HepG2 (cell line): ENCODE results near the gene ANKLE1. TPM values are rescaled to one million over a fixed set of nuclear protein-coding genes. Genes with fewer than 3 reads are reported as not detected.

Experiments used
- ATAC-seq: fragments of 200-7000 bp; cut with Tn5 transposase; 3 replicates; pipeline ENCODE4 v1.9.1; 2020; ENCODE audit warnings: mild to moderate bottlenecking, moderate library complexity
- BruUV-seq: library from RNA; stranded (reverse); fragments of 400-500 nt; replicated peaks from 2 replicates; lab custom pipeline; 2021; lab: Mats Ljungman, UMichigan
- CTCF ChIA-PET: fragments of 300-600 bp; formaldehyde crosslinking; extraction: SDS; loops from one replicate; lab custom pipeline; 2021; ENCODE audit warnings: low total read pairs, inconsistent platforms, low intra/inter-chr PET ratio; lab: Yijun Ruan, JAX
- POLR2A ChIA-PET: fragments of 350-600 bp; sonication (Branson Sonifier 250); formaldehyde crosslinking; loops from one replicate; lab custom pipeline; 2020; ENCODE audit warnings: antibody characterized with exemption, inconsistent platforms; lab: Yijun Ruan, JAX
- DNase-seq: peaks from one replicate; pipeline ENCODE4 v3.0.0-alpha.2; 2015; ENCODE audit warnings: low spot score
- FAIRE-seq: peaks from 3 replicates; lab custom pipeline; 2011; peaks lifted over from hg19 to GRCh38; lab: Jason Lieb, UNC
- H2AFZ ChIP-seq: one replicate; pipeline ENCODE4 v1.6.1; 2011; ENCODE audit warnings: low read length, inconsistent platforms
- H3K27ac ChIP-seq: fragments of 300-600 bp; 3 replicates; pipeline ENCODE4 v1.8.0; 2011; ENCODE audit warnings: mixed run types, mild to moderate bottlenecking, mixed read lengths, low read length, inconsistent platforms; ENCODE audit not compliant: insufficient read depth; ENCODE audit errors: extremely low read length
- H3K27me3 ChIP-seq, 2 experiments: fragments of 200-600 bp in 1 of 2; 2 replicates in 1 of 2; 3 replicates in 1 of 2; pipeline versions ENCODE4 v1.6.0 to v1.8.0; 2011; ENCODE audit warnings: low read length in 2 of 2, mild to moderate bottlenecking in 2 of 2, moderate library complexity in 2 of 2, inconsistent platforms in 1 of 2; ENCODE audit not compliant: insufficient read depth in 2 of 2, control insufficient read depth in 1 of 2
- H3K36me3 ChIP-seq, 2 experiments: fragments of 200-600 bp in 1 of 2; replicated peaks in 1 of 2; 2 replicates in 1 of 2; 3 replicates in 1 of 2; pipeline versions ENCODE4 v1.5.1 to v1.8.0; 2011; ENCODE audit warnings: low read length in 2 of 2, inconsistent platforms in 1 of 2; ENCODE audit not compliant: insufficient read depth in 2 of 2, control insufficient read depth in 1 of 2
- H3K4me1 ChIP-seq: 2 replicates; pipeline ENCODE4 v1.5.1; 2012; ENCODE audit warnings: low read length, inconsistent platforms; ENCODE audit not compliant: insufficient read depth
- H3K4me2 ChIP-seq: 2 replicates; pipeline ENCODE4 v1.6.0; 2011; ENCODE audit warnings: low read depth, low read length, inconsistent platforms
- H3K4me3 ChIP-seq, 3 experiments: fragments of 200-600 bp in 1 of 3; sonication (generic), shearing (Covaris generic) in 1 of 3; replicated peaks in 1 of 3; 2 replicates each; pipeline ENCODE4 v1.5.1; 2011 to 2016; ENCODE audit warnings: low read length in 3 of 3, inconsistent platforms in 2 of 3, low read depth in 2 of 3, mild to moderate bottlenecking in 2 of 3, control low read depth in 1 of 3, mixed read lengths in 1 of 3; ENCODE audit not compliant: insufficient read depth in 1 of 3
- H3K79me2 ChIP-seq: one replicate; pipeline ENCODE4 v1.6.1; 2011; ENCODE audit warnings: low read length, inconsistent platforms; ENCODE audit not compliant: insufficient read depth
- H3K9ac ChIP-seq: 2 replicates; pipeline ENCODE4 v1.6.0; 2011; ENCODE audit warnings: mild to moderate bottlenecking, low read depth, low read length, inconsistent platforms; ENCODE audit not compliant: insufficient read depth
- H3K9me3 ChIP-seq: 2 replicates; pipeline ENCODE4 v1.5.1; 2012; ENCODE audit warnings: mild to moderate bottlenecking, low read length
- H4K20me1 ChIP-seq: 2 replicates; pipeline ENCODE4 v1.6.0; 2011; ENCODE audit warnings: inconsistent platforms, mild to moderate bottlenecking, low read length, moderate library complexity; ENCODE audit not compliant: insufficient read depth
- CBFB ChIP-seq: sonication (generic); formaldehyde crosslinking; IDR thresholded peaks from 2 replicates; pipeline ENCODE4 v1.4.0; 2020; ENCODE audit warnings: missing genetic modification reagents
- ERF ChIP-seq: IDR thresholded peaks from 2 replicates; pipeline ENCODE4 v1.6.1; 2018; ENCODE audit warnings: missing biosample characterization, missing genetic modification reagents
- KAT8 ChIP-seq: IDR thresholded peaks from 2 replicates; pipeline ENCODE4 v1.6.1; 2016; ENCODE audit warnings: missing genetic modification reagents, missing compliant biosample characterization
- KLF6 ChIP-seq: IDR thresholded peaks from 2 replicates; pipeline ENCODE4 v1.8.0; 2016; ENCODE audit warnings: missing biosample characterization, missing genetic modification reagents
- PHF8 ChIP-seq: sonication (generic); formaldehyde crosslinking; IDR thresholded peaks from 2 replicates; pipeline ENCODE4 v1.5.0; 2020; ENCODE audit warnings: missing genetic modification reagents
- PITX1 ChIP-seq: sonication (generic); formaldehyde crosslinking; IDR thresholded peaks from 2 replicates; pipeline ENCODE4 v1.5.1; 2020; ENCODE audit warnings: mild to moderate bottlenecking, missing genetic modification reagents
- POGK ChIP-seq: sonication (generic); formaldehyde crosslinking; conservative IDR thresholded peaks from 2 replicates; pipeline ENCODE4 v1.8.0; 2022; ENCODE audit warnings: mild to moderate bottlenecking, moderate library complexity, missing genetic modification reagents
- REXO4 ChIP-seq: sonication (generic); formaldehyde crosslinking; IDR thresholded peaks from 2 replicates; pipeline ENCODE4 v1.8.0; 2022; ENCODE audit warnings: missing genetic modification reagents, mild to moderate bottlenecking, borderline replicate concordance
- RXRA ChIP-seq: sonication (generic); formaldehyde crosslinking; IDR thresholded peaks from 2 replicates; pipeline ENCODE4 v1.5.1; 2020; ENCODE audit warnings: missing genetic modification reagents
- SAFB2 ChIP-seq: sonication (generic); formaldehyde crosslinking; IDR thresholded peaks from 2 replicates; pipeline ENCODE4 v1.5.1; 2020; ENCODE audit warnings: missing genetic modification reagents, low read depth, mild to moderate bottlenecking, borderline replicate concordance
- ZNF136 ChIP-seq: sonication (generic); formaldehyde crosslinking; IDR thresholded peaks from 2 replicates; pipeline ENCODE4 v1.8.1; 2022; ENCODE audit warnings: low read depth, mild to moderate bottlenecking, moderate library complexity, missing genetic modification reagents
- ZNF143 ChIP-seq: sonication (generic); formaldehyde crosslinking; IDR thresholded peaks from 2 replicates; pipeline ENCODE4 v1.4.0; 2020; ENCODE audit warnings: missing genetic modification reagents
- WGBS: methylation state at CpG from one replicate; pipeline ENCODE4 v1.1.6; 2017; ENCODE audit warnings: low lambda C conversion rate; 5-methylcytosine and 5-hydroxymethylcytosine counted together
- in situ Hi-C: cut with HindIII; loops from 2 replicates; pipeline ENCODE4 v1.10.0; 2017; ENCODE audit warnings: low pct_unique_long_range_greater_than_20kb; ENCODE audit not compliant: extremely low pct_ligation_motif_present
- intact Hi-C: fragments of 100-400 bp; cut with micrococcal nuclease; formaldehyde crosslinking; loops from one replicate; pipeline ENCODE4 v1.10.0; 2022; ENCODE audit not compliant: unreplicated experiment
- polyA plus RNA-seq, 8 experiments: library from polyadenylated mRNA; depleted of rRNA in 3 of 8; stranded (reverse) in 7 of 8; unstranded in 1 of 8; fragments of >200 nt; fragmentation: Illumina TruSeq in 4 of 8; extraction: Trizol in 4 of 8; gene quantifications; 2 replicates each; pipeline versions ENCODE4 v1.2.1 to v1.2.3, GENCODE V29; 2011 to 2016; ENCODE audit warnings: low read depth in 4 of 8, missing spikeins in 1 of 8, mixed read lengths in 1 of 8; ENCODE audit not compliant: insufficient read depth in 1 of 8
- total RNA-seq, 5 experiments: library from RNA; depleted of rRNA; stranded (reverse); fragments of >200 nt; fragmentation: Illumina TruSeq; extraction: Trizol; gene quantifications; 2 replicates each; pipeline ENCODE4 v1.2.3, GENCODE V29; 2016; ENCODE audit warnings: low read depth in 1 of 5
- TF ChIP-seq, protein P1 (sequence below): IDR thresholded peaks from 2 replicates; pipeline ENCODE4 v1.6.1; 2012; ENCODE audit warnings: inconsistent platforms
- TF ChIP-seq, protein P2 (sequence below): sonication (generic); formaldehyde crosslinking; IDR thresholded peaks from 2 replicates; pipeline ENCODE4 v1.4.0; 2020; ENCODE audit warnings: missing genetic modification reagents
- TF ChIP-seq, protein P3 (sequence below): sonication (generic); formaldehyde crosslinking; IDR thresholded peaks from 2 replicates; pipeline ENCODE4 v1.4.0; 2020; ENCODE audit warnings: missing genetic modification reagents
- TF ChIP-seq, protein P4 (sequence below): sonication (generic); formaldehyde crosslinking; IDR thresholded peaks from 2 replicates; pipeline ENCODE4 v1.4.0; 2020; ENCODE audit warnings: low read depth, mild to moderate bottlenecking, missing genetic modification reagents

The ANKLE1 gene
- total and polyA plus RNA-seq, 2 of the 13 experiments (the other 11 are each of a cell fraction or from before 2014, with no cell fraction given): 0.69 to 1.5 TPM

DNA sequence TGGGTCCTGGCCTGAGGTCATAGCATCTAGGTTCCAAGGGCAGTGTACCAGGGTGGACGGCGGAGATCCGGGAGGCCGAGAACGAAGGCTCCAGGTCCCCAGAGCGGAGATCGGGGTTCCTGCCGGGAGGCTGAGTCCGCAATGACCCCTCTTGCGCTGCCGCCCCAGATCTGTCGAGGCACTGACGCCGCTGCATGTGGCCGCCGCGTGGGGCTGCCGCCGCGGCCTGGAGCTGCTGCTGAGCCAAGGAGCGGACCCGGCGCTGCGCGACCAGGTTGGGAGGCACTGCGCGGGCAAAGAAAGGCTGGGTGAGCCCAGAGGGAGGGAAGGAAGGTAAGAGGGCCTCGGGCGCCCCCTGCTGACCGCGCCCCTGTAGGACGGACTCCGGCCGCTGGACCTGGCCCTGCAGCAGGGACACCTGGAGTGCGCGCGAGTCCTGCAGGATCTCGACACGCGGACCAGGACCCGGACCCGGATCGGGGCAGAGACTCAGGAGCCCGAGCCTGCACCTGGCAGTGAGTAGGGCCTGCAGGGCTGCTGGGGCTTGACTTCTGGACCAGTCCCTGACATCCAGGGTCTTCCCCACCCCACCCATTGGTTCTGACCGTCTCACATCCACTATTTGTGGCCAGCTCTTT lies 906 bp downstream of the ANKLE1 start:
- CTCF ChIA-PET: interaction anchor here (1.1 to 2.3 kb wide), 3 partner anchors 22 to 215 kb away, joined by 5 to 17 read pairs (median 16); no protein-coding TSS in a partner anchor
- peak overlapping the region in 1 of 3 experiments; percentile 57; a peak in 2 of 6 replicates for H3K4me3 ChIP-seq
- H3K36me3 ChIP-seq: peaks cover 1 to 8% of the 10 kb centered on the region in 2 experiments; a peak in 3 of 5 replicates
- FAIRE-seq (no peak), ATAC-seq (peak; percentile 96), DNase-seq (peak; percentile 69)
- H3K79me2 ChIP-seq: no peaks in the 10 kb centered on the region
- WGBS: 10% methylated on average over 20 of the region's 45 CpGs
- in situ Hi-C loops: loop anchor here (5.0 kb wide), 2 partner anchors 80 to 215 kb away; no protein-coding TSS in a partner anchor
- no TSS peak for BruUV-seq
- H3K27me3 ChIP-seq: no peaks in the 10 kb centered on the region
- no peak overlapping the region for H3K27ac ChIP-seq
- H4K20me1 ChIP-seq: no peaks in the 10 kb centered on the region
- H2AFZ ChIP-seq: no peak overlapping the region
- peak overlapping the region; percentile 44 for H3K4me2 ChIP-seq
- H3K9me3 ChIP-seq: no peaks in the 10 kb centered on the region
- POLR2A ChIA-PET: interaction anchor here (0.6 to 1.2 kb wide), 6 partner anchors 16 to 56 kb away, joined by 3 to 5 read pairs (median 4); partner anchors contain the start of genes BABAM1, DDA1, MRPL34 and OCEL1
- intact Hi-C loops: loop anchor here (1.0 to 5.0 kb wide), 2 partner anchors 77 to 215 kb away; no protein-coding TSS in a partner anchor
- peak overlapping the region; percentile 23 for H3K9ac ChIP-seq
- 0 out of 2 replicates have a peak, but pooled peaks cover 6% of the 10 kb centered on the region for H3K4me1 ChIP-seq
- TF ChIP-seq, protein P1, sequence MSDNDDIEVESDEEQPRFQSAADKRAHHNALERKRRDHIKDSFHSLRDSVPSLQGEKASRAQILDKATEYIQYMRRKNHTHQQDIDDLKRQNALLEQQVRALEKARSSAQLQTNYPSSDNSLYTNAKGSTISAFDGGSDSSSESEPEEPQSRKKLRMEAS: peak; percentile 82
- peak; percentile 82 for TF ChIP-seq POGK (CRISPR knock-in tag)
- 0 out of 2 replicates have a peak, but pooled peaks have one; percentile 31 for TF ChIP-seq PITX1 (CRISPR knock-in tag)
- TF ChIP-seq, protein P2, sequence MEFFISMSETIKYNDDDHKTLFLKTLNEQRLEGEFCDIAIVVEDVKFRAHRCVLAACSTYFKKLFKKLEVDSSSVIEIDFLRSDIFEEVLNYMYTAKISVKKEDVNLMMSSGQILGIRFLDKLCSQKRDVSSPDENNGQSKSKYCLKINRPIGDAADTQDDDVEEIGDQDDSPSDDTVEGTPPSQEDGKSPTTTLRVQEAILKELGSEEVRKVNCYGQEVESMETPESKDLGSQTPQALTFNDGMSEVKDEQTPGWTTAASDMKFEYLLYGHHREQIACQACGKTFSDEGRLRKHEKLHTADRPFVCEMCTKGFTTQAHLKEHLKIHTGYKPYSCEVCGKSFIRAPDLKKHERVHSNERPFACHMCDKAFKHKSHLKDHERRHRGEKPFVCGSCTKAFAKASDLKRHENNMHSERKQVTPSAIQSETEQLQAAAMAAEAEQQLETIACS (CRISPR knock-in tag): peak; percentile 50; the same call in 1 of the 2 replicates
- TF ChIP-seq ZNF143: 0 out of 2 replicates have a peak, but pooled peaks have one; percentile 18
- 0 out of 2 replicates have a peak, but pooled peaks have one; percentile 27 for TF ChIP-seq KLF6
- peak; percentile 48; the same call in 1 of the 2 replicates for TF ChIP-seq RXRA (CRISPR knock-in tag)
- TF ChIP-seq, protein P3, sequence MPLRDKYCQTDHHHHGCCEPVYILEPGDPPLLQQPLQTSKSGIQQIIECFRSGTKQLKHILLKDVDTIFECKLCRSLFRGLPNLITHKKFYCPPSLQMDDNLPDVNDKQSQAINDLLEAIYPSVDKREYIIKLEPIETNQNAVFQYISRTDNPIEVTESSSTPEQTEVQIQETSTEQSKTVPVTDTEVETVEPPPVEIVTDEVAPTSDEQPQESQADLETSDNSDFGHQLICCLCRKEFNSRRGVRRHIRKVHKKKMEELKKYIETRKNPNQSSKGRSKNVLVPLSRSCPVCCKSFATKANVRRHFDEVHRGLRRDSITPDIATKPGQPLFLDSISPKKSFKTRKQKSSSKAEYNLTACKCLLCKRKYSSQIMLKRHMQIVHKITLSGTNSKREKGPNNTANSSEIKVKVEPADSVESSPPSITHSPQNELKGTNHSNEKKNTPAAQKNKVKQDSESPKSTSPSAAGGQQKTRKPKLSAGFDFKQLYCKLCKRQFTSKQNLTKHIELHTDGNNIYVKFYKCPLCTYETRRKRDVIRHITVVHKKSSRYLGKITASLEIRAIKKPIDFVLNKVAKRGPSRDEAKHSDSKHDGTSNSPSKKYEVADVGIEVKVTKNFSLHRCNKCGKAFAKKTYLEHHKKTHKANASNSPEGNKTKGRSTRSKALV (CRISPR knock-in tag): peak; percentile 63; the same call in 1 of the 2 replicates
- TF ChIP-seq, protein P4, sequence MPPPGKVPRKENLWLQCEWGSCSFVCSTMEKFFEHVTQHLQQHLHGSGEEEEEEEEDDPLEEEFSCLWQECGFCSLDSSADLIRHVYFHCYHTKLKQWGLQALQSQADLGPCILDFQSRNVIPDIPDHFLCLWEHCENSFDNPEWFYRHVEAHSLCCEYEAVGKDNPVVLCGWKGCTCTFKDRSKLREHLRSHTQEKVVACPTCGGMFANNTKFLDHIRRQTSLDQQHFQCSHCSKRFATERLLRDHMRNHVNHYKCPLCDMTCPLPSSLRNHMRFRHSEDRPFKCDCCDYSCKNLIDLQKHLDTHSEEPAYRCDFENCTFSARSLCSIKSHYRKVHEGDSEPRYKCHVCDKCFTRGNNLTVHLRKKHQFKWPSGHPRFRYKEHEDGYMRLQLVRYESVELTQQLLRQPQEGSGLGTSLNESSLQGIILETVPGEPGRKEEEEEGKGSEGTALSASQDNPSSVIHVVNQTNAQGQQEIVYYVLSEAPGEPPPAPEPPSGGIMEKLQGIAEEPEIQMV (CRISPR knock-in tag): peak; percentile 91; the same call in 1 of the 2 replicates
- TF ChIP-seq SAFB2 (CRISPR knock-in tag): no peak; the same call in 1 of the 2 replicates
- 0 out of 2 replicates have a peak, but pooled peaks have one; percentile 43 for TF ChIP-seq PHF8
- no peak for TF ChIP-seq REXO4 (CRISPR knock-in tag)
- 0 out of 2 replicates have a peak, but pooled peaks have one; percentile 23 for TF ChIP-seq CBFB
- TF ChIP-seq KAT8 (CRISPR knock-in tag): 0 out of 2 replicates have a peak, but pooled peaks have one; percentile 34
- peak; percentile 65; the same call in 1 of the 2 replicates for TF ChIP-seq ERF (CRISPR knock-in tag)
- no peak for TF ChIP-seq ZNF136 (CRISPR knock-in tag)
